Neural cell (in vitro differentiated cells): ENCODE results near the gene FURIN. TPM values are rescaled to one million over a fixed set of nuclear protein-coding genes. Genes with fewer than 3 reads are reported as not detected.

Source experiments
- H2AFZ ChIP-seq: fragments of 200-600, 300-800 bp; sonication (generic), shearing (Covaris generic); 2 replicates; pipeline ENCODE4 v1.6.0; 2014; ENCODE audit warnings: low read depth, mild to moderate bottlenecking, antibody characterized with exemption, low read length, moderate library complexity
- H3F3A ChIP-seq: fragments of 200-600 bp; shearing (Covaris generic); 2 replicates; pipeline ENCODE4 v1.6.1; 2016; ENCODE audit warnings: mild to moderate bottlenecking, moderate library complexity, mixed read lengths, antibody characterized with exemption, low read length; ENCODE audit not compliant: insufficient read depth, poor library complexity, severe bottlenecking
- H3K27ac ChIP-seq: fragments of 200-600, 300-800 bp; sonication (generic), shearing (Covaris generic); 2 replicates; pipeline ENCODE4 v1.5.1; 2014; ENCODE audit warnings: mild to moderate bottlenecking, low read length, moderate library complexity
- H3K27me3 ChIP-seq: fragments of 300-800, 200-600 bp; sonication (generic), shearing (Covaris generic); 2 replicates; pipeline ENCODE4 v1.6.0; 2014; ENCODE audit warnings: mild to moderate bottlenecking, low read depth, low read length, moderate library complexity; ENCODE audit not compliant: insufficient read depth
- H3K36me3 ChIP-seq: fragments of 300-800, 200-600 bp; sonication (generic), shearing (Covaris generic); 2 replicates; pipeline ENCODE4 v1.5.1; 2014; ENCODE audit warnings: mild to moderate bottlenecking, antibody characterized with exemption, low read length, moderate library complexity; ENCODE audit not compliant: insufficient read depth
- H3K4me2 ChIP-seq: fragments of 300-800, 200-600 bp; sonication (generic), shearing (Covaris generic); 2 replicates; pipeline ENCODE4 v1.6.0; 2014; ENCODE audit warnings: mild to moderate bottlenecking, low read length
- H3K4me3 ChIP-seq: fragments of 300-800, 200-600 bp; sonication (generic), shearing (Covaris generic); 2 replicates; pipeline ENCODE4 v1.5.1; 2014; ENCODE audit warnings: mild to moderate bottlenecking, low read length, moderate library complexity
- H3K79me2 ChIP-seq: fragments of 200-600 bp; shearing (Covaris generic); replicated peaks from 2 replicates; pipeline ENCODE4 v1.6.0; 2014; ENCODE audit warnings: mild to moderate bottlenecking, low read length, moderate library complexity; ENCODE audit not compliant: insufficient read depth
- H3K9ac ChIP-seq: fragments of 300-800, 200-600 bp; sonication (generic), shearing (Covaris generic); 2 replicates; pipeline ENCODE4 v1.6.1; 2016; ENCODE audit warnings: mild to moderate bottlenecking, low read length, mixed read lengths
- H3K9me2 ChIP-seq: fragments of 200-600 bp; shearing (Covaris generic); 2 replicates; pipeline ENCODE4 v1.6.1; 2016; ENCODE audit warnings: mild to moderate bottlenecking, low read length, mixed read lengths; ENCODE audit not compliant: insufficient read depth
- H3K9me3 ChIP-seq: fragments of 200-600, 300-800 bp; sonication (generic), shearing (Covaris generic); 2 replicates; pipeline ENCODE4 v1.6.1; 2016; ENCODE audit warnings: mild to moderate bottlenecking, mixed run types, low read length, moderate library complexity, mixed read lengths
- H4K20me1 ChIP-seq: fragments of 200-600 bp; shearing (Covaris generic); 2 replicates; pipeline ENCODE4 v1.6.1; 2016; ENCODE audit warnings: mild to moderate bottlenecking, mixed run types; ENCODE audit not compliant: insufficient read depth
- CTCF ChIP-seq: fragments of 450-650 bp; IDR thresholded peaks from 2 replicates; pipeline ENCODE4 v1.5.1; 2014; ENCODE audit warnings: antibody characterized with exemption, mild to moderate bottlenecking, moderate library complexity; ENCODE audit not compliant: poor library complexity, severe bottlenecking
- EP300 ChIP-seq: fragments of 450-650 bp; conservative IDR thresholded peaks from 2 replicates; pipeline ENCODE4 v1.6.1; 2014; ENCODE audit warnings: antibody characterized with exemption, mild to moderate bottlenecking, moderate library complexity; ENCODE audit not compliant: poor library complexity, severe bottlenecking
- EZH2 ChIP-seq: fragments of 200-600, 300-800 bp; shearing (Covaris generic), sonication (generic); IDR thresholded peaks from 2 replicates; pipeline ENCODE4 v1.6.1; 2014; ENCODE audit warnings: antibody characterized with exemption, low read length, borderline replicate concordance, mild to moderate bottlenecking; ENCODE audit not compliant: insufficient read depth, poor library complexity, severe bottlenecking
- MXI1 ChIP-seq: fragments of 450-650 bp; conservative IDR thresholded peaks from 2 replicates; pipeline ENCODE4 v1.6.1; 2014; ENCODE audit warnings: antibody characterized with exemption, mild to moderate bottlenecking; ENCODE audit not compliant: poor library complexity, severe bottlenecking
- POLR2AphosphoS5 ChIP-seq: IDR thresholded peaks from 2 replicates; pipeline ENCODE4 v1.6.1; 2012
- RAD21 ChIP-seq: fragments of 450-650 bp; conservative IDR thresholded peaks from 2 replicates; pipeline ENCODE4 v1.6.1; 2014; ENCODE audit warnings: antibody characterized with exemption, mild to moderate bottlenecking, moderate library complexity
- REST ChIP-seq: IDR thresholded peaks from 2 replicates; pipeline ENCODE4 v1.6.1; 2012; ENCODE audit warnings: borderline replicate concordance
- SMC3 ChIP-seq: fragments of 450-650 bp; conservative IDR thresholded peaks from 2 replicates; pipeline ENCODE4 v1.6.1; 2014; ENCODE audit warnings: antibody characterized with exemption, mild to moderate bottlenecking, moderate library complexity; ENCODE audit not compliant: poor library complexity
- TAF1 ChIP-seq: IDR thresholded peaks from 2 replicates; pipeline ENCODE4 v1.6.1; 2012; ENCODE audit warnings: low read depth
- polyA plus RNA-seq: library from polyadenylated mRNA; depleted of rRNA; stranded (reverse); fragments of >200 nt; gene quantifications from 2 replicates; pipeline ENCODE4 v1.2.3, GENCODE V29; 2014

FURIN gene
- polyA plus RNA-seq, 1 donor from 2014 or later, result 4.3 TPM

GRCh38 chr15:90860942-90861675 is 7.3 kb upstream of the FURIN start:
- H3K4me2 ChIP-seq, result no peak overlapping the region
- H3K9ac ChIP-seq, result no peak overlapping the region
- H3F3A ChIP-seq, result no peaks in the 10 kb centered on the region
- TF ChIP-seq EZH2, result no peak
- no peak for TF ChIP-seq EP300
- no peak for TF ChIP-seq SMC3
- TF ChIP-seq RAD21, result no peak
- TF ChIP-seq MXI1, result no peak
- no peak for TF ChIP-seq CTCF
- no peak for TF ChIP-seq POLR2AphosphoS5
- TF ChIP-seq TAF1, result no peak
- no peak for TF ChIP-seq REST
- no peaks in the 10 kb centered on the region for H3K36me3 ChIP-seq
- H3K9me3 ChIP-seq, result no peaks in the 10 kb centered on the region
- H3K27me3 ChIP-seq, result no peaks in the 10 kb centered on the region
- no peak overlapping the region for H2AFZ ChIP-seq
- no peaks in the 10 kb centered on the region for H3K9me2 ChIP-seq
- H3K27ac ChIP-seq, result no peak overlapping the region
- H4K20me1 ChIP-seq, result no peaks in the 10 kb centered on the region
- H3K4me3 ChIP-seq, result no peak overlapping the region
- H3K79me2 ChIP-seq, result no peaks in the 10 kb centered on the region

GRCh38 chr15:90862487-90862886 is 5.9 kb upstream of the FURIN start:
- TF ChIP-seq EZH2 (no peak), REST (no peak), SMC3 (no peak)
- no peaks in the 10 kb centered on the region for H3K36me3 ChIP-seq
- H3K27me3 ChIP-seq, result no peaks in the 10 kb centered on the region
- H3F3A ChIP-seq, result no peaks in the 10 kb centered on the region
- no peak overlapping the region for H3K27ac ChIP-seq
- no peak overlapping the region for H2AFZ ChIP-seq
- H3K4me3 ChIP-seq, result no peak overlapping the region
- no peaks in the 10 kb centered on the region for H3K79me2 ChIP-seq
- no peaks in the 10 kb centered on the region for H4K20me1 ChIP-seq
- H3K9ac ChIP-seq, result no peak overlapping the region
- no peak overlapping the region for H3K4me2 ChIP-seq
- H3K9me2 ChIP-seq, result no peaks in the 10 kb centered on the region
- no peaks in the 10 kb centered on the region for H3K9me3 ChIP-seq
